ENCODE data around the gene COL26A1.
"Not testable (repeated sequence)": the region's sequence is repeated elsewhere in the genome, so short reads cannot be mapped to it uniquely, and the experiment has no call there.

The COL26A1 gene

GRCh38 chr7:101604331-101604933, 241.8 kb downstream of the COL26A1 start:
- no peak for DNase-seq

- DNase-seq, result not testable (repeated sequence)
Observed at GRCh38 chr7:101604934-101605332, 242.3 kb downstream of the COL26A1 start.

- no peak for DNase-seq
Observed at GRCh38 chr7:101605611-101606497, 243.2 kb downstream of the COL26A1 start.

GRCh38 chr7:101606498-101606923, 243.8 kb downstream of the COL26A1 start:
- no peak for DNase-seq
